Spinal cord (tissue), 10 donors: Measurements from ENCODE around the gene UBE2G1. TPM values are rescaled to one million over a fixed set of nuclear protein-coding genes. Genes with fewer than 3 reads are reported as not detected.
"Not testable (repeated sequence)": the region's sequence is repeated elsewhere in the genome, so short reads cannot be mapped to it uniquely, and the experiment has no call there.

Experiments used
- DNase-seq, 6 donors: peaks; one replicate each; pipeline versions ENCODE4 v3.0.0 to v3.0.0-alpha.2; 2013 to 2015; ENCODE audit warnings: low spot score in 6 of 6, low read depth in 4 of 6
- H3K27ac ChIP-seq: one replicate; pipeline ENCODE4 v1.5.1; 2013; ENCODE audit warnings: low read depth, low read length, control low read depth
- H3K27me3 ChIP-seq: one replicate; pipeline ENCODE4 v1.6.1; 2013; ENCODE audit warnings: low read length; ENCODE audit not compliant: control insufficient read depth, insufficient read depth
- H3K36me3 ChIP-seq: one replicate; pipeline ENCODE4 v1.6.1; 2013; ENCODE audit warnings: low read length; ENCODE audit not compliant: control insufficient read depth, insufficient read depth
- H3K4me1 ChIP-seq: one replicate; pipeline ENCODE4 v1.6.1; 2013; ENCODE audit warnings: low read length; ENCODE audit not compliant: control insufficient read depth, insufficient read depth
- H3K4me3 ChIP-seq: one replicate; pipeline ENCODE4 v1.5.1; 2013; ENCODE audit warnings: low read depth, low read length, control low read depth
- H3K9me3 ChIP-seq: one replicate; pipeline ENCODE4 v1.6.1; 2013; ENCODE audit warnings: low read length; ENCODE audit not compliant: control insufficient read depth, insufficient read depth
- WGBS: methylation state at CpG from one replicate; pipeline ENCODE4 v1.1.5; 2013; ENCODE audit warnings: missing lambda C conversion rate; ENCODE audit not compliant: insufficient coverage; 5-methylcytosine and 5-hydroxymethylcytosine counted together
- polyA plus RNA-seq, 2 donors: library from polyadenylated mRNA; unstranded; fragments of 120-200 nt; gene quantifications; one replicate each; pipeline ENCODE4 v1.2.1, GENCODE V29; 2013; ENCODE audit not compliant: insufficient read length in 2 of 2
- total RNA-seq, 2 donors: library from RNA; depleted of rRNA in 1 of 2; stranded (reverse); fragments of 120-200 nt in 1 of 2; fragments of >200 nt in 1 of 2; gene quantifications; one replicate each; pipeline versions ENCODE4 v1.2.3 to v1.2.4, GENCODE V29; 2013 to 2014
- donor health status: healthy.

The UBE2G1 gene
- total and polyA plus RNA-seq, 4 donors: 40.3 to 73.4 (median 59.1) TPM

- H3K27ac ChIP-seq: peak within 1 kb of the TSS; percentile 90
- H3K27me3 ChIP-seq: no peaks in the 10 kb centered on the region
- H3K4me3 ChIP-seq: peak within 1 kb of the TSS; percentile 84
- DNase-seq: peak; percentile 94 to 99 (median 96)
- H3K4me1 ChIP-seq: peaks cover 26% of the 10 kb centered on the region
- 0% methylated on average over 84 of the region's 85 CpGs for WGBS
- peaks cover 18% of the 10 kb centered on the region for H3K36me3 ChIP-seq
- peaks cover 3% of the 10 kb centered on the region for H3K9me3 ChIP-seq
Observed at GRCh38 chr17:4263282-4264215, 102.9 kb downstream of the UBE2G1 start, which contains the start of gene ANKFY1. TSS of gene ANKFY1 (minus strand) at chr17:4263979. CDS start at chr17:4263941, 38 bp downstream.

- H3K27ac ChIP-seq: peak overlapping the region; percentile 90
- no peaks in the 10 kb centered on the region for H3K27me3 ChIP-seq
- peaks cover 18% of the 10 kb centered on the region for H3K36me3 ChIP-seq
- 65% methylated on average over 8 of the region's 8 CpGs for whole genome bisulfite sequencing
- peaks cover 3% of the 10 kb centered on the region for H3K9me3 ChIP-seq
- H3K4me3 ChIP-seq: peak overlapping the region; percentile 84
- peaks cover 26% of the 10 kb centered on the region for H3K4me1 ChIP-seq
- no peak for DNase-seq
Observed at GRCh38 chr17:4262703-4263102, 103.8 kb downstream of the UBE2G1 start.

- H3K27me3 ChIP-seq: no peaks in the 10 kb centered on the region
- H3K27ac ChIP-seq: no peak overlapping the region
- peaks cover 3% of the 10 kb centered on the region for H3K9me3 ChIP-seq
- 90% methylated on average over 6 of the region's 8 CpGs for WGBS
- H3K4me3 ChIP-seq: no peak overlapping the region
- no peak for DNase-seq
- peaks cover 14% of the 10 kb centered on the region for H3K36me3 ChIP-seq
- peaks cover 26% of the 10 kb centered on the region for H3K4me1 ChIP-seq
Observed at GRCh38 chr17:4261452-4261851, 105.0 kb downstream of the UBE2G1 start.

- WGBS: 100% methylated on average over 3 of the region's 3 CpGs
- no peak overlapping the region for H3K27ac ChIP-seq
- H3K36me3 ChIP-seq: peaks cover 14% of the 10 kb centered on the region
- no peak for DNase-seq
- H3K27me3 ChIP-seq: no peaks in the 10 kb centered on the region
- H3K9me3 ChIP-seq: peaks cover 3% of the 10 kb centered on the region
- peaks cover 22% of the 10 kb centered on the region for H3K4me1 ChIP-seq
- no peak overlapping the region for H3K4me3 ChIP-seq
Observed at GRCh38 chr17:4258867-4259266, 107.6 kb downstream of the UBE2G1 start.

- Histone ChIP-seq H3K36me3 (peaks cover 13% of the 10 kb centered on the region), H3K9me3 (peaks cover 3% of the 10 kb centered on the region), H3K27me3 (no peaks in the 10 kb centered on the region), H3K27ac (no peak overlapping the region), H3K4me3 (no peak overlapping the region), H3K4me1 (peaks cover 9% of the 10 kb centered on the region)
- 92% methylated on average over 2 of the region's 2 CpGs for WGBS
- DNase-seq: no peak
Observed at GRCh38 chr17:4256952-4257351, 109.5 kb downstream of the UBE2G1 start.

GRCh38 chr17:4255271-4255670, 111.2 kb downstream of the UBE2G1 start:
- H3K36me3 ChIP-seq, H3K27me3 ChIP-seq, H3K4me1 ChIP-seq, H3K4me3 ChIP-seq, H3K27ac ChIP-seq, DNase-seq, H3K9me3 ChIP-seq: not testable (repeated sequence)
- 88% methylated on average over 4 of the region's 6 CpGs for WGBS

- no peak for DNase-seq
- no peaks in the 10 kb centered on the region for H3K9me3 ChIP-seq
- no peak overlapping the region for H3K27ac ChIP-seq
- H3K4me3 ChIP-seq: no peak overlapping the region
- H3K27me3 ChIP-seq: no peaks in the 10 kb centered on the region
- peaks cover 4% of the 10 kb centered on the region for H3K36me3 ChIP-seq
- no CpG with 5 or more reads among the region's 2 CpGs for WGBS
- H3K4me1 ChIP-seq: peaks cover 14% of the 10 kb centered on the region
Observed at GRCh38 chr17:4250887-4251286, 115.6 kb downstream of the UBE2G1 start.

GRCh38 chr17:4249452-4250029, 116.9 kb downstream of the UBE2G1 start:
- DNase-seq: peak in 1 of 6 donors; percentile 40
- H3K36me3 ChIP-seq: peaks cover 4% of the 10 kb centered on the region
- no peak overlapping the region for H3K4me3 ChIP-seq
- H3K9me3 ChIP-seq: no peaks in the 10 kb centered on the region
- H3K27me3 ChIP-seq: no peaks in the 10 kb centered on the region
- peaks cover 14% of the 10 kb centered on the region for H3K4me1 ChIP-seq
- 64% methylated on average over 3 of the region's 4 CpGs for WGBS
- H3K27ac ChIP-seq: no peak overlapping the region

- no peak overlapping the region for H3K4me3 ChIP-seq
- no peak for DNase-seq
- no peaks in the 10 kb centered on the region for H3K27me3 ChIP-seq
- 100% methylated on average over 1 of the region's 7 CpGs for WGBS
- H3K4me1 ChIP-seq: peaks cover 14% of the 10 kb centered on the region
- no peak overlapping the region for H3K27ac ChIP-seq
- H3K36me3 ChIP-seq: peaks cover 4% of the 10 kb centered on the region
- H3K9me3 ChIP-seq: no peaks in the 10 kb centered on the region
Observed at GRCh38 chr17:4248504-4249277, 117.8 kb downstream of the UBE2G1 start.
